ENCODE measurements around the gene PRSS33. TPM values are rescaled to one million over a fixed set of nuclear protein-coding genes. Genes with fewer than 3 reads are reported as not detected.

Gene PRSS33
- total and polyA plus RNA-seq, 4 donors: 0.08 TPM; not detected in 3

DNA sequence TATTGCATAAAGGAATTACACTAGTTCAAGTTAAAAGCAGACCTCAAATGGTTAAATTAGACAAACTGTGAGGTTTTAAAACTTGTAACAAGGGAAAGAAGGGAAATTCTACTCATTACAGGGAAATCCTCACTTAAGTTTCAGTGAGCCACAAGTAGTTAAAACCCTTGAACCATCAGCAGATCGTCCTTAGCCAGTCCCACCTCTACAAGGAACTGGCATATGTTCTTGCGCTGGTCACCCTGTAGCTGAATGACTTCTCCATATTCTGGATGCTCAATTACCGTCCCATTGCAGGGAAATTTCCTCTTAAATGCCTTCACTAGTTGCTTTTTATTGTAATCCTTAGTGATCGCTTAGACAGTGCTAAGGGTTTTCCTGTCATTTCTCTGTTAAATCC lies 35.1 kb upstream of the PRSS33 start:
- ATAC-seq (ENCODE audit: low FRiP score) (no peak), DNase-seq (peak in 1 of 2 donors; percentile 2)
- Histone ChIP-seq H3K4me3 (ENCODE audit: low read length in 2 of 2) (no peak overlapping the region), H3K27ac (ENCODE audit: low read depth in 1 of 2, low read length in 2 of 2) (no peak overlapping the region), H3K4me1 (ENCODE audit: control insufficient read depth in 1 of 2, insufficient read depth in 2 of 2, low read length in 2 of 2) (no peaks in the 10 kb centered on the region), H3K9me3 (ENCODE audit: control insufficient read depth, low read length) (peaks cover 1% of the 10 kb centered on the region), H3K36me3 (ENCODE audit: control insufficient read depth in 1 of 2, insufficient read depth in 2 of 2, low read length in 1 of 2) (no peaks in the 10 kb centered on the region), H3K27me3 (ENCODE audit: control insufficient read depth in 1 of 2, insufficient read depth in 2 of 2, low read length in 1 of 2) (no peaks in the 10 kb centered on the region)
- intact Hi-C loops (cut with DNase I): no loop called here
- 49 to 54% methylated on average over 4 of the region's 4 CpGs for WGBS, 2 donors

DNA sequence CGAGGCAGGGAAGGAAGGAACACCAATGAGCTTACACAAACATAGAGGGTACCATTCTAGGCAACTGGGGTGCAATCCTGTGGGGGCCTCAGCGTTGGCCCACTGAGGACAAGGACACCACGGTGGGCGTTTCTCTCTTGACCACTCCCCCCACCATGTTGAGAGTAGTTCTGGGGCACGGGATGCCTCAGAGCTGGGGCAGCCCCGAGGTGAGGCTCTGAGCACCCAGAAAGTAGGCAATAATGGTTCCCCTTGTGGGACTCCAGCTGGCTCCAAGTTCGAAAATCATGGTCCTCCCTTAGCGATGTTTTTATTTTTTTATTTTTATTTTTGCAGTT lies 34.8 kb upstream of the PRSS33 start:
- ATAC-seq (ENCODE audit: low FRiP score) (no peak), DNase-seq (peak in 1 of 2 donors; percentile 51)
- intact Hi-C loops (cut with DNase I): no loop called here
- no peaks in the 10 kb centered on the region for H3K36me3 ChIP-seq (ENCODE audit: control insufficient read depth in 1 of 2, insufficient read depth in 2 of 2, low read length in 1 of 2)
- H3K27ac ChIP-seq (ENCODE audit: low read depth in 1 of 2, low read length in 2 of 2): no peak overlapping the region
- H3K9me3 ChIP-seq (ENCODE audit: control insufficient read depth, low read length): peaks cover 1% of the 10 kb centered on the region
- no peak overlapping the region for H3K4me3 ChIP-seq (ENCODE audit: low read length in 2 of 2)
- WGBS, 2 donors: 66 to 73% methylated on average over 8 of the region's 8 CpGs
- H3K27me3 ChIP-seq (ENCODE audit: control insufficient read depth in 1 of 2, insufficient read depth in 2 of 2, low read length in 1 of 2): no peaks in the 10 kb centered on the region
- H3K4me1 ChIP-seq (ENCODE audit: control insufficient read depth in 1 of 2, insufficient read depth in 2 of 2, low read length in 2 of 2): no peaks in the 10 kb centered on the region

- H3K4me3 ChIP-seq (ENCODE audit: low read length in 2 of 2): no peak overlapping the region
- peak; percentile 23 to 31 for DNase-seq
- no peaks in the 10 kb centered on the region for H3K36me3 ChIP-seq (ENCODE audit: control insufficient read depth in 1 of 2, insufficient read depth in 2 of 2, low read length in 1 of 2)
- ATAC-seq (ENCODE audit: low FRiP score): no peak
- intact Hi-C loops (cut with DNase I): no loop called here
- H3K27me3 ChIP-seq (ENCODE audit: control insufficient read depth in 1 of 2, insufficient read depth in 2 of 2, low read length in 1 of 2): no peaks in the 10 kb centered on the region
- WGBS, 2 donors: 75 to 76% methylated on average over 9 of the region's 9 CpGs
- H3K4me1 ChIP-seq (ENCODE audit: control insufficient read depth in 1 of 2, insufficient read depth in 2 of 2, low read length in 2 of 2): no peaks in the 10 kb centered on the region
- no peak overlapping the region for H3K27ac ChIP-seq (ENCODE audit: low read depth in 1 of 2, low read length in 2 of 2)
- peaks cover 1% of the 10 kb centered on the region for H3K9me3 ChIP-seq (ENCODE audit: control insufficient read depth, low read length)
Observed at GRCh38 chr16:2821487-2822157, 34.3 kb upstream of the PRSS33 start.

- Histone ChIP-seq H3K27me3 (ENCODE audit: control insufficient read depth in 1 of 2, insufficient read depth in 2 of 2, low read length in 1 of 2) (no peaks in the 10 kb centered on the region), H3K36me3 (ENCODE audit: control insufficient read depth in 1 of 2, insufficient read depth in 2 of 2, low read length in 1 of 2) (no peaks in the 10 kb centered on the region), H3K4me3 (ENCODE audit: low read length in 2 of 2) (no peak overlapping the region), H3K9me3 (ENCODE audit: control insufficient read depth, low read length) (peaks cover 1% of the 10 kb centered on the region), H3K27ac (ENCODE audit: low read depth in 1 of 2, low read length in 2 of 2) (no peak overlapping the region), H3K4me1 (ENCODE audit: control insufficient read depth in 1 of 2, insufficient read depth in 2 of 2, low read length in 2 of 2) (no peaks in the 10 kb centered on the region)
- WGBS, 2 donors: 74 to 81% methylated on average over 13 to 14 of the region's 14 CpGs
- no peak for ATAC-seq (ENCODE audit: low FRiP score)
- DNase-seq: peak; percentile 12 to 57
- intact Hi-C loops (cut with DNase I): no loop called here
Observed at GRCh38 chr16:2820836-2821486, 33.6 kb upstream of the PRSS33 start.

DNA sequence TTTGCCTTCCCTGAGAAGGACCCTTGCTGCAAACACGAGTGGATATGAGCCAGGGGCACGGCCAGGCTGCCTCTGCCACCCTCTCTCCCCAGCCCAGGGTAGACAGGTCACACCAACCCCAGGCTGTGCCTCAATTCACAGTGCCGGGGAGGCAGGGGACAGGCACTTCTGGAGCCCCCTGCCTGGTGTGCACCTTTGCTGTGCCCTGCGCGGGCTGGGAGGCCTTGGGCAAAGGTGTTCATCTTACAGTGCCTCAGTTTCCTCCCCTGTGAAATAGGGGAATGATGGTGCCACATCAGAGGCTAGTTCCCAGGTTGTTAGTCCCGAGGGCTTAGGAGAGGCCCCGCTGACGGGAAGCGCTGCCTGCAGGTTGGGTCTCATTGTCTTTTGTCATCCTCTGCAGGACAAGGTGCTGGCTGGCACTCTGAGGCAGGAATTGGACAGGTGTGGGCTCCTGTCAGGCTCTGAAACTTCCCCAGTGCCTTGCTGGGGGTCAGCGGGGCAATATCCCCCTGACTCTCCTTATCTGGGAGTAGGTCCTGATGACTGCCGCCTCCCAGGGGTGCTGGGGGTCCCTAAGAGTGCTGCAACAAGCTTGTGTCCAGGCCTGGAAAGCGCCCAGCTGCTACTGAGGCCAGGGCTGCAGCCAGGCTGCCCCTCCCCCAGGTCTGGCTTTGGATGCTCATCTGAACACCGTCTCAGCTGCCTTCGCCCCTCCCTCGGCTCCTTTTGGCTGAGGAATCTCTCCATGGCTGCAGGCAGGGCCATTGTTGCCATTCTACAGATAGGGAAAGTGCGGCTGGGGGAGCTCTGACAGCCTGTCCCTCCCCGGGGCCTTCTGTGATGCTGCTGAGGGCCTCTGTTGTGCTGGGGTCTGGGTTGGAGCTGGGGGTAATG lies 32.8 kb upstream of the PRSS33 start:
- WGBS, 2 donors: 66 to 68% methylated on average over 16 to 17 of the region's 17 CpGs
- Histone ChIP-seq H3K27ac (ENCODE audit: low read depth in 1 of 2, low read length in 2 of 2) (no peak overlapping the region), H3K27me3 (ENCODE audit: control insufficient read depth in 1 of 2, insufficient read depth in 2 of 2, low read length in 1 of 2) (no peaks in the 10 kb centered on the region), H3K4me1 (ENCODE audit: control insufficient read depth in 1 of 2, insufficient read depth in 2 of 2, low read length in 2 of 2) (no peaks in the 10 kb centered on the region), H3K9me3 (ENCODE audit: control insufficient read depth, low read length) (peaks cover 1% of the 10 kb centered on the region), H3K4me3 (ENCODE audit: low read length in 2 of 2) (no peak overlapping the region), H3K36me3 (ENCODE audit: control insufficient read depth in 1 of 2, insufficient read depth in 2 of 2, low read length in 1 of 2) (no peaks in the 10 kb centered on the region)
- ATAC-seq (ENCODE audit: low FRiP score): no peak
- DNase-seq: peak; percentile 43 to 72
- intact Hi-C loops (cut with DNase I): no loop called here

DNA sequence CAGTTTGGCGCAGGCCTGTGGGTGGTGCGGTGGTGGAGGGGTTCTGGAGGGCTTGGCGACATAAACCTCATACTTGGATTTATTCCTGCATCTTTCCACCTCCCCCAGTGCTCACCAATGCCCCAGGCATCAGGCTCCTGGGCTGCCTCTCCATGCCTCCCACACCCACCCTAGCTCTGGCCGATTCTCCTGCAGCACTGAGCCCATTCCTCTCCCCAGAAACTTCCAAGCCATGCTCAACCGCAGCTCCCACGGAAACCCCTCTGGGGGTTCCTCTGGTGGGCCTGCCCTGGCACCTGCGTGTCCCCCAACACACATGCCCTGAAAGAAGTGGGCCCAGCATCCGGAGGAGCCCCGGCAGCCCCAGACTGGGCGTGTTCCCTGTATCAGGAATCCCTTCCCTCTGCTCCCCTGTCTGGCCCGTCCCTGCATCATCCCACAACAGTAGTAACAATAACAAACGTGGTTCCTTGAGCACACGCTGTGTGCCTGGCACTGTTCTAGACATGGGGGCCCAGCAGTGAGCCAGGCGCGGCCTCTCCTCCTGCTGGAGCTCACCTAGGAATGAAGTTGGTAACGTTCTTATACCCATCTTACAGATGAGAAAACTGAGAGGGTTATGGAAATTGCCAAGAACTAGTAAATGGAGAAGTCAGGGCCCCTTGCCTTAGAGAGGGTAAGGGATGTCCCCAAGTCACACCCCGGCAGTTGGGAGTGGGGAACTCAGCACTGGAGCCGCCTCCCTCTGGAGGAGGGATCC lies 32.0 kb upstream of the PRSS33 start:
- no peak for ATAC-seq (ENCODE audit: low FRiP score)
- Histone ChIP-seq H3K36me3 (ENCODE audit: control insufficient read depth in 1 of 2, insufficient read depth in 2 of 2, low read length in 1 of 2) (no peaks in the 10 kb centered on the region), H3K4me1 (ENCODE audit: control insufficient read depth in 1 of 2, insufficient read depth in 2 of 2, low read length in 2 of 2) (no peaks in the 10 kb centered on the region), H3K27me3 (ENCODE audit: control insufficient read depth in 1 of 2, insufficient read depth in 2 of 2, low read length in 1 of 2) (no peaks in the 10 kb centered on the region), H3K4me3 (ENCODE audit: low read length in 2 of 2) (no peak overlapping the region), H3K9me3 (ENCODE audit: control insufficient read depth, low read length) (peaks cover 1% of the 10 kb centered on the region), H3K27ac (ENCODE audit: low read depth in 1 of 2, low read length in 2 of 2) (no peak overlapping the region)
- 79 to 82% methylated on average over 18 of the region's 18 CpGs for WGBS, 2 donors
- peak; percentile 25 to 53 for DNase-seq
- intact Hi-C loops (cut with DNase I): no loop called here

DNA sequence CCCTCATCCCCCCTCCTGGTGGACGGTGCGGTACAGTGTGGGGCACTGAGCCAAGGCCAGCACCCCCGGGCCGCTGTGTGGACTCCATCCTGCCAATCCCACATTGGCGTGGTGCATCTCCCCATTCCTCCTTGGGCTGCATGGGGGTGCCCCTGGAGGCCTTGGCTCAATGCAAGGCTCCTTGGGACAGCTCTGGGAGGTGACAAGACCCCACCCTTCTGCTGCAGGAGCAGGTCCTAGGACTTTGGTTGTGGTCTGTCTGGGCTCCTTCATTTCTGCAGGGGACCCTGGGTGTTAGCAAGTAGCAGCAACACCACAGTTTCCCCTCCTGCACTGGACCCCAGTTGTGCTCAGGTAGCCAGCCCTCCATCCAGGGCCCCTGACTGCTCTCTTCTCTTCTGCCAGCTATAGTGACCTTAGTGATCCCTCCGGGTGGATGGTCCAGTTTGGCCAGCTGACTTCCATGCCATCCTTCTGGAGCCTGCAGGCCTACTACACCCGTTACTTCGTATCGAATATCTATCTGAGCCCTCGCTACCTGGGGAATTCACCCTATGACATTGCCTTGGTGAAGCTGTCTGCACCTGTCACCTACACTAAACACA lies 31.0 kb upstream of the PRSS33 start:
- WGBS, 2 donors: 83 to 86% methylated on average over 10 of the region's 10 CpGs
- no peaks in the 10 kb centered on the region for H3K36me3 ChIP-seq (ENCODE audit: control insufficient read depth in 1 of 2, insufficient read depth in 2 of 2, low read length in 1 of 2)
- ATAC-seq (ENCODE audit: low FRiP score): no peak
- no peak overlapping the region for H3K4me3 ChIP-seq (ENCODE audit: low read length in 2 of 2)
- intact Hi-C loops (cut with DNase I): no loop called here
- DNase-seq: peak; percentile 30 to 68
- H3K27ac ChIP-seq (ENCODE audit: low read depth in 1 of 2, low read length in 2 of 2): no peak overlapping the region
- H3K4me1 ChIP-seq (ENCODE audit: control insufficient read depth in 1 of 2, insufficient read depth in 2 of 2, low read length in 2 of 2): no peaks in the 10 kb centered on the region
- no peaks in the 10 kb centered on the region for H3K27me3 ChIP-seq (ENCODE audit: control insufficient read depth in 1 of 2, insufficient read depth in 2 of 2, low read length in 1 of 2)
- peaks cover 1% of the 10 kb centered on the region for H3K9me3 ChIP-seq (ENCODE audit: control insufficient read depth, low read length)

All from aorta (tissue), 5 donors.